Measurements from ENCODE around the gene ENPP7. TPM values are rescaled to one million over a fixed set of nuclear protein-coding genes. Genes with fewer than 3 reads are reported as not detected.

The ENPP7 gene
- total RNA-seq, 1 donor from 2014 or later: not detected

- Mint-ChIP-seq H3K4me1 (ENCODE audit: unreplicated experiment) (no peaks in the 10 kb centered on the region), H3K9me3 (ENCODE audit: unreplicated experiment) (no peaks in the 10 kb centered on the region), H3K4me3 (ENCODE audit: unreplicated experiment) (no peak overlapping the region), H3K27ac (ENCODE audit: unreplicated experiment) (no peak overlapping the region), H3K36me3 (ENCODE audit: low read depth, unreplicated experiment) (no peaks in the 10 kb centered on the region), H3K27me3 (ENCODE audit: unreplicated experiment) (peaks cover 12% of the 10 kb centered on the region)
- no peak for DNase-seq (ENCODE audit: low spot score)
- no peak for TF ChIP-seq CTCF (IDR thresholded peaks at IDR 0.05; ENCODE audit: unreplicated experiment)
Observed at GRCh38 chr17:79700592-79700991, 30.2 kb upstream of the ENPP7 start.

- Mint-ChIP-seq H3K27ac (ENCODE audit: unreplicated experiment) (no peak overlapping the region), H3K9me3 (ENCODE audit: unreplicated experiment) (no peaks in the 10 kb centered on the region), H3K4me3 (ENCODE audit: unreplicated experiment) (no peak overlapping the region), H3K36me3 (ENCODE audit: low read depth, unreplicated experiment) (no peaks in the 10 kb centered on the region), H3K4me1 (ENCODE audit: unreplicated experiment) (no peaks in the 10 kb centered on the region), H3K27me3 (ENCODE audit: unreplicated experiment) (peaks cover 10% of the 10 kb centered on the region)
- DNase-seq (ENCODE audit: low spot score): peak; percentile 41
- peak; percentile 37 for TF ChIP-seq CTCF (IDR thresholded peaks at IDR 0.05; ENCODE audit: unreplicated experiment)
Observed at GRCh38 chr17:79702034-79702433, 28.7 kb upstream of the ENPP7 start.

- no peaks in the 10 kb centered on the region for H3K36me3 Mint-ChIP-seq (ENCODE audit: low read depth, unreplicated experiment)
- H3K4me3 Mint-ChIP-seq (ENCODE audit: unreplicated experiment): no peak overlapping the region
- no peak for DNase-seq (ENCODE audit: low spot score)
- H3K4me1 Mint-ChIP-seq (ENCODE audit: unreplicated experiment): no peaks in the 10 kb centered on the region
- no peak for TF ChIP-seq CTCF (IDR thresholded peaks at IDR 0.05; ENCODE audit: unreplicated experiment)
- no peaks in the 10 kb centered on the region for H3K9me3 Mint-ChIP-seq (ENCODE audit: unreplicated experiment)
- no peak overlapping the region for H3K27ac Mint-ChIP-seq (ENCODE audit: unreplicated experiment)
- H3K27me3 Mint-ChIP-seq (ENCODE audit: unreplicated experiment): peaks cover 7% of the 10 kb centered on the region
Observed at GRCh38 chr17:79702550-79703236, 28.1 kb upstream of the ENPP7 start.

- DNase-seq (ENCODE audit: low spot score): no peak
- Mint-ChIP-seq H3K4me3 (ENCODE audit: unreplicated experiment) (no peak overlapping the region), H3K9me3 (ENCODE audit: unreplicated experiment) (no peaks in the 10 kb centered on the region), H3K27ac (ENCODE audit: unreplicated experiment) (no peak overlapping the region), H3K4me1 (ENCODE audit: unreplicated experiment) (no peaks in the 10 kb centered on the region), H3K36me3 (ENCODE audit: low read depth, unreplicated experiment) (no peaks in the 10 kb centered on the region), H3K27me3 (ENCODE audit: unreplicated experiment) (peaks cover 7% of the 10 kb centered on the region)
- TF ChIP-seq CTCF (IDR thresholded peaks at IDR 0.05; ENCODE audit: unreplicated experiment): no peak
Observed at GRCh38 chr17:79704691-79705090, 26.1 kb upstream of the ENPP7 start.

- H3K4me1 Mint-ChIP-seq (ENCODE audit: unreplicated experiment): no peaks in the 10 kb centered on the region
- no peak for DNase-seq (ENCODE audit: low spot score)
- H3K27ac Mint-ChIP-seq (ENCODE audit: unreplicated experiment): no peak overlapping the region
- no peak for TF ChIP-seq CTCF (IDR thresholded peaks at IDR 0.05; ENCODE audit: unreplicated experiment)
- H3K4me3 Mint-ChIP-seq (ENCODE audit: unreplicated experiment): no peak overlapping the region
- H3K36me3 Mint-ChIP-seq (ENCODE audit: low read depth, unreplicated experiment): no peaks in the 10 kb centered on the region
- no peaks in the 10 kb centered on the region for H3K9me3 Mint-ChIP-seq (ENCODE audit: unreplicated experiment)
- peaks cover 7% of the 10 kb centered on the region for H3K27me3 Mint-ChIP-seq (ENCODE audit: unreplicated experiment)
Observed at GRCh38 chr17:79705674-79706073, 25.1 kb upstream of the ENPP7 start.
